HepG2 (cell line): ENCODE data around the gene AKNA.

ENCODE experiments used
- CBX2 ChIP-seq, 2 experiments: fragments of 200-600 bp in 1 of 2; sonication (generic); formaldehyde crosslinking in 1 of 2; IDR thresholded peaks; 2 replicates each; pipeline versions ENCODE4 v1.7.0 to v1.8.1; 2018 to 2022; ENCODE audit warnings: low read depth in 2 of 2, low read length in 1 of 2, mild to moderate bottlenecking in 1 of 2, missing genetic modification reagents in 1 of 2
- CHD2 ChIP-seq: IDR thresholded peaks from 2 replicates; pipeline ENCODE4 v1.6.1; 2011; ENCODE audit warnings: low read depth, low read length, improper control_type of control experiment
- EP300 ChIP-seq, 3 experiments: sonication (generic) in 1 of 3; formaldehyde crosslinking in 1 of 3; IDR thresholded peaks; 2 replicates each; pipeline versions ENCODE4 v1.5.1 to v1.6.1; 2011 to 2020; ENCODE audit warnings: low read depth in 2 of 3, low read length in 2 of 3, borderline replicate concordance in 1 of 3, improper control_type of control experiment in 1 of 3, mild to moderate bottlenecking in 1 of 3, missing genetic modification reagents in 1 of 3, moderate library complexity in 1 of 3
- MEIS2 ChIP-seq: sonication (generic); formaldehyde crosslinking; IDR thresholded peaks from 2 replicates; pipeline ENCODE4 v1.9.0; 2021; ENCODE audit warnings: mild to moderate bottlenecking, missing genetic modification reagents
- NFYC ChIP-seq: IDR thresholded peaks from 2 replicates; pipeline ENCODE4 v1.6.1; 2016; ENCODE audit warnings: missing genetic modification reagents, missing compliant biosample characterization
- NONO ChIP-seq, 2 experiments: fragments of 450-650 bp in 1 of 2; sonication (generic) in 1 of 2; formaldehyde crosslinking in 1 of 2; IDR thresholded peaks in 1 of 2; conservative IDR thresholded peaks in 1 of 2; 2 replicates each; pipeline versions ENCODE4 v1.6.1 to v1.8.0; 2017 to 2022; ENCODE audit warnings: mild to moderate bottlenecking in 1 of 2, missing genetic modification reagents in 1 of 2, moderate library complexity in 1 of 2
- POLR2A ChIP-seq, 2 experiments: IDR thresholded peaks; 2 replicates each; pipeline ENCODE4 v1.6.1; 2011; ENCODE audit warnings: low read depth in 2 of 2, low read length in 2 of 2, mild to moderate bottlenecking in 1 of 2, moderate library complexity in 1 of 2; ENCODE audit not compliant: insufficient read depth in 1 of 2
- RXRA ChIP-seq: sonication (generic); formaldehyde crosslinking; IDR thresholded peaks from 2 replicates; pipeline ENCODE4 v1.5.1; 2020; ENCODE audit warnings: missing genetic modification reagents
- ZNF143 ChIP-seq: sonication (generic); formaldehyde crosslinking; IDR thresholded peaks from 2 replicates; pipeline ENCODE4 v1.4.0; 2020; ENCODE audit warnings: missing genetic modification reagents
- ZNF367 ChIP-seq: sonication (generic); formaldehyde crosslinking; IDR thresholded peaks from 2 replicates; pipeline ENCODE4 v1.4.0; 2020; ENCODE audit warnings: missing genetic modification reagents, borderline replicate concordance
- ZNF382 ChIP-seq: sonication (generic); formaldehyde crosslinking; IDR thresholded peaks from 2 replicates; pipeline ENCODE4 v1.5.0; 2020; ENCODE audit warnings: missing genetic modification reagents, mild to moderate bottlenecking, borderline replicate concordance
- ZNF644 ChIP-seq: IDR thresholded peaks from 2 replicates; pipeline ENCODE4 v1.6.1; 2016; ENCODE audit warnings: low read depth

- TF ChIP-seq ZNF367 (CRISPR knock-in tag), result no peak
- TF ChIP-seq ZNF644 (CRISPR knock-in tag), result no peak
- TF ChIP-seq CBX2 (IDR thresholded peaks at IDR 0.05; ENCODE audit: low read depth, low read length), result no peak
- TF ChIP-seq CBX2 (CRISPR knock-in tag; IDR thresholded peaks at IDR 0.05; ENCODE audit: low read depth), result no peak
- TF ChIP-seq MEIS2, result no peak
- TF ChIP-seq ZNF382, result no peak
- no peak for TF ChIP-seq ZNF143 (CRISPR knock-in tag)
- no peak for TF ChIP-seq NFYC (CRISPR knock-in tag)
- no peak for TF ChIP-seq POLR2A (IDR thresholded peaks at IDR 0.05; ENCODE audit: insufficient read depth in 1 of 2, low read depth in 2 of 2, low read length in 2 of 2)
- TF ChIP-seq EP300 (IDR thresholded peaks at IDR 0.05; ENCODE audit: low read depth in 2 of 2, low read length in 2 of 2), result no peak
- no peak for TF ChIP-seq EP300 (CRISPR knock-in tag; IDR thresholded peaks at IDR 0.05; ENCODE audit: borderline replicate concordance)
- no peak for TF ChIP-seq NONO (IDR thresholded peaks at IDR 0.05)
- no peak for TF ChIP-seq NONO (CRISPR knock-in tag; conservative IDR thresholded peaks at IDR 0.05)
- no peak for TF ChIP-seq RXRA (CRISPR knock-in tag)
- no peak for TF ChIP-seq CHD2
These were observed 29.7 kb upstream of the AKNA start for GRCh38 chr9:114417511-114417910.
